Measurements from ENCODE around the gene AIRE.
"Not testable (repeated sequence)": the region's sequence is repeated elsewhere in the genome, so short reads cannot be mapped to it uniquely, and the experiment has no call there.

The AIRE gene

GRCh38 chr21:44291936-44292811 is 6.5 kb downstream of the AIRE start:
- no peak for DNase-seq

DNA sequence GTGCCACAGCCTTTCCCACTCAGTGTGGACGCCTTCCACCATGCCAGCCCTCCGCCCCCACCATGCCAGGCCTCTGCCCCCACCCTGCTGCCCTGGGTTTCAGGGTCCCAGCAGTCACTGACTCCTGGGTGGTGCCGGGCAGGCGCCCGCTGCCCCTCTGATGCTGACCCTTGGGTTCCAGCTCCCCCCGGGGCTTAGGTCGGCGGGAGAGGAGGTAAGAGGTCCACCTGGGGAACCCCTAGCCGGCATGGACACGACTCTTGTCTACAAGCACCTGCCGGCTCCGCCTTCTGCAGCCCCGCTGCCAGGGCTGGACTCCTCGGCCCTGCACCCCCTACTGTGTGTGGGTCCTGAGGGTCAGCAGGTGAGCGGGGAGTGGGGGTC is 7.1 kb downstream of the AIRE start:
- no peak for DNase-seq

DNA sequence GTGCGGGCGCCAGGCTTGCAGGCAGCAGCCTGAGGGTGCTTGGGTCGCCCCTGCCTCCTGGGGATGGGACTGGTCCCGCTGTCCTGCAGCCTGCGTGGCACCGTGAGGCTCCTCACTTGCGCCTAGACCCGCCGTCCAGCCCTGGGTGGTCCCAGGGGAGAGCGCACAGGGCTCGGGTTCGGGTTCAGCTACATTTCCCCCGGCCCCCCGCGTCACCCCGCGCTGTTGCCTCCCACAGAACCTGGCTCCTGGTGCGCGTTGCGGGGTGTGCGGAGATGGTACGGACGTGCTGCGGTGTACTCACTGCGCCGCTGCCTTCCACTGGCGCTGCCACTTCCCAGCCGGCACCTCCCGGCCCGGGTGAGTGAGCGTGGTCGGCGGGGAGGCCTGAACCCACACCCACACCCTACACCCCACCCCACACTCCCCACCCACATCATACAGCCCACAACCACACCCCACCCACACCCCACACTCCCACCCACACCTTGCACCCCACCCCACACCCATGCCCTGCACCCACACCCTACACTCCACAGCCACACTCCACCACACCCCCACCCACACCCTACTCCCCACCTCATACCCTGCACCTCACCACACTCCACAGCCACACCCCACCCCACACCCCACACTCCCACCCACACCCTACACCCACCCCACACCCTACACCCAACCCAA is 8.0 kb downstream of the AIRE start:
- peak; percentile 67 for DNase-seq

GRCh38 chr21:44294391-44295162 is 8.9 kb downstream of the AIRE start:
- DNase-seq = no peak

- no peak for DNase-seq
These were observed 9.5 kb downstream of the AIRE start for GRCh38 chr21:44295163-44295573.

DNA sequence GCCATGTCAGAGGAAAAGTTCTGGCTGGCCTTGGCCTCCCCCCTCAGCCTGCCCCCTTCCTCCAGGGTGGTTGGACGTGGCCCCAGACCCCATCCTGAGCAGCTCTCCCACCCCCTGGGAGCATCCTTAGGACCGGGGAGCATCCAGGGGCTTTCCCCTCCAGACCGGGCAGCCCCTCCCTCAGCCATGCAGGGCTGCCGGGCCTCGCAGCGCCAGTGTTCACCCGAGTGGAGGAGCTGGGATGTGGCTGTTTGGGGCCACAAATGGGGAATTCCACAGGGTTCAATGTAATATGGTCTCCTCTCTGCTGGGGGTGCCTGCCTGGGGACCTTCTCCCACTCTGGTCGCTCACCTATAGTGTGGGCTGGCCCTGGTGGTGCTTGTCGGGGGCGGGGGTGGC is 10.0 kb downstream of the AIRE start:
- no peak for DNase-seq

GRCh38 chr21:44296103-44296519 is 10.4 kb downstream of the AIRE start:
- DNase-seq = no peak

GRCh38 chr21:44296916-44297315 is 11.2 kb downstream of the AIRE start:
- no peak for DNase-seq

- peak; percentile 82 for DNase-seq
These were observed 12.0 kb downstream of the AIRE start for GRCh38 chr21:44297525-44298290.

DNA sequence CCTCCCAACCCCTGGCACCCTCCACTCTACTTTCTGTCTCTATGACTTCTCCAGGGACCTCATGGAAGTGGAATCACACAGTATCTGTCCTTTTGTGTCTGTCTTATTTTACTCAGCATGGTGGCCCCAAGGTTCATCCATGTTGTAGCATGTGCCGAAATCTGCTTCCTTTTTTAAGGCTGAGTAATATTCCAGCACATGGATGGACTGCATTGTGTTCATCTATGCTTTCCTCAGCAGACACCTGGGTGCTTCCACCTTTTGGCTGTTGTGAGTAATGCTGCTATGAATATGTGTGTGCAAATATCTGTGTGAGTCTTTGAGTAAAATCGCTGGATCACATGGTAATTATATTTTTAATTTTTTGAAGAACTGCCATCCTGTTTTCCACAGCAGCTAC is 12.6 kb downstream of the AIRE start:
- no peak for DNase-seq

- peak; percentile 34 for DNase-seq
These were observed 13.4 kb downstream of the AIRE start for GRCh38 chr21:44299085-44299457.

- peak; percentile 54 for DNase-seq
These were observed 14.0 kb downstream of the AIRE start, which contains the start of gene PFKL for GRCh38 chr21:44299458-44300261. PFKL (plus strand) TSS chr21:44300053; CDS start chr21:44300106, 53 bp downstream.

- peak; percentile 64 for DNase-seq
These were observed 14.7 kb downstream of the AIRE start for GRCh38 chr21:44300262-44300959.

- no peak for DNase-seq
These were observed 15.5 kb downstream of the AIRE start for GRCh38 chr21:44301141-44301540.

DNA sequence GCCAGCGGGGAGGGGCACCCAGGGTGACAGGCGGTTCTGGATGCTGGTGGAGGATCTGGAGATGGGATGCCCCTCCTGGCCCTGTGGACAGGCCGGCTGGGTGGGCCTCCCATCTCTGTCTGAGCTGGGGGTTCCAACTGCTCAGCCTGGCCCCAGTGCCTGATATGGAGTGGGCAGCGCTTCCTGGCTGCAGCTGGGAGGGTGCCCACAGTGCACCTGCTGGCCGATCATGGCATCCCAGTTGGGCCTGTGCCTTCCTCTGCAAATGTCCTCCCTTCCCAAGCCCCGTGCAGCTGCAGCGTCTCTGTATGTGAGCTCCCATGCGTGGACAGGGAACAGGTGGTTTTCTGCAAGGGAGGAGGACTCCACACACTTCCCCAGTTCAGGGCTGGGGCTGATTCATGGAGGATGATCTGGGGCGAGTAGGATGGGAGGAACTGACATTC is 16.3 kb downstream of the AIRE start:
- no peak for DNase-seq

DNA sequence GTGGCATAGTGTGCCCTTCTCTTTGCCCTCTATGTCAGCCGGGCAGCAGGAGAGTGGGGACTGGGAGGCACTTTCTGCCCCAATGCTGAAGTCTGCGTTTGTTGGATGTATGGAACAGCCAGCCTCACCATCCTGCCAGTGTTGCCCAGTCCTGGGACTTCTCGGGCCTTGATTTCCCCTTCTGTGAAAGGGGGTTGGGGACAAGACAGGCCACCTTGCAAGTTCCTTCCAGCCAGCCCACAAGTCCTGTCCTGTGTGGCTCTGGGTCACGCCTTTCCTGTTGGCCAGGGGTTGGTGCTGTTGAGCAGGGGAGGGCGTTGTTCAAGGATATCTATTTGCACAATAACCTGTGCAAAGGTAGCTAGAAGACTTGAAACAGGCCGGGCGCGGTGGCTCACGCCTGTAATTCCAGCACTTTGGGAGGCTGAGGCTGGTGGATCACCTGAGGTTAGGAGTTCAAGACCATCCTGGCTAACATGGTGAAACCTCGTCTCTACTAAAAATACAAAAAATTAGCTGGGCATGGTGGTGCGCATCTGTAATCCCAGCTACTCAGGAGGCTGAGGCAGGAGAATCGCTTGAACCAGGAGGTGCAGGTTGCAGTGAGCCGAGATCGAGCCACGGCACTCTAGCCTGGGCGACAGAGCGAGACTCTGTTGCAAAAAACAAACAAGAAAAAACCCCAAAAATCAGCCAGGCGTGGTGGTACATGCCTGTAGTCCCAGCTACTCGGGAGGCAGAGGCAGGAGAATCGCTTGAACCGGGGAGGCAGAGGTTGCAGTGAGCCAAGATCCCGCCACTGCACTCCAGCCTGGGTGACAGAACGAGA is 17.1 kb downstream of the AIRE start:
- DNase-seq = not testable (repeated sequence)

GRCh38 chr21:44303490-44303981 is 17.9 kb downstream of the AIRE start:
- no peak for DNase-seq

GRCh38 chr21:44304011-44304616 is 18.4 kb downstream of the AIRE start:
- DNase-seq = no peak

DNA sequence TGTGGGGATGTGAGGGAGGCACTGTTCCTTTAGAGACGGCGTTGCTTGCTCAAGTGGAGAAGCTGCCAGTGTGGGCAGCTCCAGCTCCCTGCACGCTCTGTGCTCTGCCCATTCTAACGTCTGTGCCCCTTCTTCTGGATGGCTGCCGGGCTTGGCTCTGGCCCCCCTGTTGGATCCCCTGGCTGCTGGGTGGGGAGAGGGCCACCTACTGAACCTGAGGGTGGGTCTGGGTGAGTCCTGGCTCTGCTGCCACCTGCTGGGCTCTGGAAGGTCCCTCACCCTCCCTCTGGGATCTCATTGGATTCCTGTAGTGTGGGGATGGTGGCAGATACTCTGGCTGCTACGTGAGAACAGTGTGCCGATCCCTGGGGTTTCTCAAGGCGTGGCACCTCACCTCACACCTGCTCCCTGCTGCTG is 19.2 kb downstream of the AIRE start:
- DNase-seq = peak; percentile 43
